IPS-18c (cell line): Measurements from ENCODE around the gene ARID4A.
"Not testable (repeated sequence)": the region's sequence is repeated elsewhere in the genome, so short reads cannot be mapped to it uniquely, and the experiment has no call there.

Experiments used
- H3K4me3 ChIP-seq: 2 replicates; pipeline ENCODE4 v1.7.0; 2013; ENCODE audit warnings: low read depth, mild to moderate bottlenecking, low read length, moderate library complexity; ENCODE audit not compliant: insufficient read depth
- H3K9me3 ChIP-seq: one replicate; pipeline ENCODE4 v1.6.1; 2013; ENCODE audit warnings: mild to moderate bottlenecking, low read length, moderate library complexity; ENCODE audit not compliant: control insufficient read depth, insufficient read depth

ARID4A gene

DNA sequence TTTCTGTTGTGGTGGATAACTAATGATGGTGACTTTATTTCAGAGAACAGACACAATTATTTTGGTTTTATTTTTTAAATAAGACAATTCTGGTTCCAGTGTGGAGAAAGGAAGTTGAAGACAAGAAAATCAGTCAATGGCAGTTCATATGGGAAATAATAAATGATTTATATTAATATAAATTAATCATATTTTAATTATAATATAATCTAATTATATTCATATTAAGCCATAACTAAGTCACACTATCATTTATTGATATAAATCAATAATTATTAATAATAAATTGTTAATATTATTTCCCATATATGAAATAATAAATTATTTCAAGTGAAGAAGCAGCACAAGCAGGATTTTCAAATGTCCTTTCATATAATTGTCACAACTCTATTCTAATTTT lies 100.1 kb downstream of the ARID4A start:
- Histone ChIP-seq H3K4me3 (no peak overlapping the region), H3K9me3 (no peaks in the 10 kb centered on the region)

DNA sequence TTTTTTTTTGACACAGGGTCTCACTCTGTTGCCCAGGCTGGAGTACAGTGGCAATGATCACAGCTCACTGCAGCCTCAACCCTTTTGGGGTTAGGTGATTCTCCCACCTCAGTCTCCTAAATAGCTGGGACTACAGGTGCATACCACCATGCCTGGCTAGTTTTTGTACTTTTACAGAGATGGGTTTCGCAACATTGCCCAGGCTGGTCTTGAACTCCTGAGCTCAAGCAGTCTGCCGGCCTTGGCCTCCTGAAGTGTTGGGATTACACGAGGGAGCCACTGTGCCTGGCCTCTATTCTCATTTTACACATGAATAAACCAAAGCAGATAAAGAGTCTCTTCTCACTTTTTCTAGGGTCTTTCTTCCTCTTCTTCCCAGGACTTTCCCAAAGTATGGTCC lies 100.5 kb downstream of the ARID4A start:
- no peaks in the 10 kb centered on the region for H3K9me3 ChIP-seq
- no peak overlapping the region for H3K4me3 ChIP-seq

DNA sequence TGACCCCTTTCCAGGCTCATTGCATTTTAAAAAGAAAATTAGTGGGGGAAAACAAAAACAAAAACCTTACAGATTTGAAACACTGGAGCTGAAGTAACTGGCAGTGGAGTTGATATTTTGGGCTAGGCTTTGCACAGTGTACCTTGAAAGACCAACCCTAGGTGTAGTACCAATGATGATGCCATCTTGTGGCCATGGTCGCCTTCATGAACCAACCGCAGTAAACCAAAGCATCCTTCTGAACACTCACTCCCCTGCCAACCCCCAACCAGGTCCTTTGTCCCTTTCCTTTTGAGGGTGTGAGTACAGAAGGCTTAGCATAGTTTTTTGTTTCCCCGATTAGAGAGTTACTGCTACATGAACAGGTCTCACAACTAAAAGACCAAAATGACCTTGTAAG lies 103.2 kb downstream of the ARID4A start:
- no peak overlapping the region for H3K4me3 ChIP-seq

DNA sequence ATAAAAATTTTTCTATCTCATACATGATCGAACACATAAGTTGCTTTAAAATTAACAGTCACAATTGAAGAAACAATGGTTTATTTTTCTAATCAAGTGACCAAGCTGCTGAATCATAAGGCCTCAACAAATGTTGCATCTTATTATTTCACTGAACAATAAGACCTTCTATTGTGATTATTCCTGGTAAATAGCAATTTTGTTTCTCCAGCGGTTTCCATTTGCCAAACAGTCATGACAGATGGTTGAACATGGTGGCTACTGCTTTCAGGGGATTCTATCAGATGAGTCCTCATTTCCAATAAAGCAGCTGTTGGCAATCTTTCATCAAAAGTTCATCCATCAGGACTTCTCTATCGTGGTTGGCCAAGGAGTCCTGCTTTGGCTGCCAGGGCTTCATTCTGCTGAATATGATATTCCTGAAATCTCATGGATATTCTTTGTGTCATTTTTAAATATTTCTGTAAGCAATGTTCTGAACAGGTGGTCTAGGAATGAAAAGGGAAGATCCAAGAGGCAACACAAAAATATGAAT lies 110.4 kb downstream of the ARID4A start:
- Histone ChIP-seq H3K4me3 (no peak overlapping the region), H3K9me3 (no peaks in the 10 kb centered on the region)

More for the DNA sequence above, 103.2 kb downstream of the ARID4A start:
- no peaks in the 10 kb centered on the region for H3K9me3 ChIP-seq

DNA sequence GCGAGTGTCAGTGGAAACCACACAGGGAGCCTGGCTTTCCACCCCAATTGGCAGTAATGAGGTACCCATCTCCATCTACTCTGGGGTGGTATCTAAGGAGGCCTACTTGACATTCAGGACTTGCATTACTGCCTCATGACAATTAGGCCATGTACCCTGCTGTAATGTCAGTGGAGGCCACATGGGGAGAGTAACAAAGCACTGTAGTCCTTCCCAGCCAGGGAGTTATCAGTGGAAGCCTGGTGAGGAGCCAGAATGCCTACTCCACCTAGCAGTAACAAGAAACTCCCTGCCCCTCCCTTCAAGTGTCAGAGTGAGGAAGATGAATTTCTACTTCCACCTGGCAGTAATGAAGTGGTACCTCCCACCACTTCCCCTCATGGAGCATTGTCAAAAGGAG lies 116.5 kb downstream of the ARID4A start:
- Histone ChIP-seq H3K4me3 (no peak overlapping the region), H3K9me3 (peaks cover 2% of the 10 kb centered on the region)

DNA sequence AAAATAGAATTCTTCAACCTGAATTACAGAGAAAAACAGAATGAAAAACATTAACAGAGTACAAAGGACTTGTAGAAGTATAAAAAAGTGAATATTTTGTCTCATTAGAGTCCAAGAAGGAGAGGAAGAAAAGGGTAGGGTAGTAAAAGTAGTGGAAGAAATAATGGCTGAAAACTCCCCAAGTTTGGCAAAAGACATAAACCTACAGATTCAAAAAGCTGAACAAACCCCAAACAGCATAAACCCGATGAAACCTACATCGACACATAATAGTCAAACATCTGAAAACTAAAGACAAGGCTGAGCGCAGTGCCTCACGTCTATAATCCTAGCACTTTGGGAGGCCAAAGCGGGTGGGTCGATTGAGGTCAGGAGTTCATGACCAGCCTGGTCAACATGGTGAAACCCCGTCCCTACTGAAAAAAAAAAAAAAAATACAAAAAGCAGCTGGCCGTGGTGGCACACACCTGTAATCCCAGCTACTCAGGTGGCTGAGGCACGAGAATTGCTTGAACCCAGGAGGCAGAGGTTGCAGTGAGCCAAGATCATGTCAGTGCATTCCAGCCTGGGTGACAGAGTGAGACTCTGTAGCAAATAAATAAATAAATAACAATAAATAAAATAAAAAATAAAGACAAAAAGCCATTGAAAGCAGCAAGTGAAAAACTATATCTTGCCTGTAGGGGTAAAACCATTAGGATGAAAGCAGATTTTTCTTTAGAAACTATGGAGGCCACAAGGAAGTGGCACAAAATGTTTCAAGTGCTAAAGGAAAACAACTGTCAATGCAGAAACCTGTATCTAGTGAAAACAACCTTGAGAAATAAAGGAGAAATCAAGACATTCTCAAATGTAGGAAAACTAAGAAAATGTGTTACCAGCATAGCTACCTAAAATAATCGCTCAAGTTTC lies 117.5 kb downstream of the ARID4A start:
- peaks cover 2% of the 10 kb centered on the region for H3K9me3 ChIP-seq
- H3K4me3 ChIP-seq, result no peak overlapping the region

DNA sequence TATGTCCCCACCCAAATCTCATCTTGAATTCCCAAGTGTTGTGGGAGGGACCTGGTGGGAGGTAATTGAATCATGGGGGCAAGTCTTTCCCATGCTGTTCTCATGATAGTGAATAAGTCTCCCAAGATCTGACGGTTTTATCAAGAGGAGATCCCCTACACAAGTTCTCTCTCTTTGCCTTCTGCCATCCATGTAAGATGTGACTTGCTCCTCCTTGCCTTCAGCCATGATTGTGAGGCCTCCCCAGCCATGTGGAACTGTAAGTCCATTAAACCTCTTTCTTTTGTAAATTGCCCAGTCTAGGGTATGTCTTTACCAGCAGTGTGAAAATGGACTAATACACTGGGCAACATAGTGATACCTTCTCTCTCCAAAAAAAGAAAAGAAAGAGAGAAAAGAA lies 118.6 kb downstream of the ARID4A start:
- H3K9me3 ChIP-seq, H3K4me3 ChIP-seq: not testable (repeated sequence)
